Sciatic nerve (tissue), 2 donors: Measurements from ENCODE around the gene CHRNA4. TPM values are rescaled to one million over a fixed set of nuclear protein-coding genes. Genes with fewer than 3 reads are reported as not detected.

Source experiments
- ATAC-seq: fragments of 200-7000 bp; cut with Tn5 transposase; one replicate; pipeline ENCODE4 v1.9.1; 2020; ENCODE audit warnings: mild to moderate bottlenecking, moderate library complexity
- DNase-seq: peaks from one replicate; pipeline ENCODE4 v3.0.0-alpha.2; 2020; ENCODE audit warnings: low spot score
- intact Hi-C: fragments of 100-400 bp; cut with DNase I; formaldehyde crosslinking; loops from one replicate; pipeline ENCODE4 v1.14.2; 2022
- total RNA-seq: library from RNA; stranded (reverse); fragmentation: NEBNext Ultra II Directional; extraction: Animal tissue kit (Norgen Biotek cat#: 25700); gene quantifications from one replicate; pipeline ENCODE4 v1.2.1, GENCODE V29; 2021
- donor health status: DM: no; HTN: no; CAD: no.
- donor health status: DM: no; HTN: no; CAD: no.

The CHRNA4 gene
- total RNA-seq, 1 donor from 2014 or later: 0.80 TPM

GRCh38 chr20:63366390-63367365 is 5.5 kb upstream of the CHRNA4 start:
- no peak for ATAC-seq
- DNase-seq: no peak
- intact Hi-C loops: no loop called here

GRCh38 chr20:63365601-63366389 is 4.6 kb upstream of the CHRNA4 start:
- intact Hi-C loops: no loop called here
- DNase-seq (no peak), ATAC-seq (no peak)

- DNase-seq: no peak
- intact Hi-C loops: no loop called here
- ATAC-seq: no peak
Observed at GRCh38 chr20:63364801-63365585, 3.8 kb upstream of the CHRNA4 start.

- intact Hi-C loops: no loop called here
- ATAC-seq (no peak), DNase-seq (no peak)
Observed at GRCh38 chr20:63363981-63364561, 2.9 kb upstream of the CHRNA4 start.

- intact Hi-C loops: no loop called here
- ATAC-seq (no peak), DNase-seq (no peak)
Observed at GRCh38 chr20:63363013-63363957, 2.1 kb upstream of the CHRNA4 start.

GRCh38 chr20:63362436-63363009 is 1.4 kb upstream of the CHRNA4 start:
- intact Hi-C loops: no loop called here
- no peak for DNase-seq
- no peak for ATAC-seq

- ATAC-seq (no peak), DNase-seq (no peak)
- intact Hi-C loops: no loop called here
Observed at GRCh38 chr20:63361519-63362435, 628 bp upstream of the CHRNA4 start.

- intact Hi-C loops: no loop called here
- DNase-seq (no peak), ATAC-seq (no peak)
Observed at GRCh38 chr20:63359937-63360849, 956 bp downstream of the CHRNA4 start.

GRCh38 chr20:63359164-63359934 is 1.8 kb downstream of the CHRNA4 start:
- ATAC-seq: no peak
- DNase-seq: no peak
- intact Hi-C loops: no loop called here

GRCh38 chr20:63357921-63358905 is 2.9 kb downstream of the CHRNA4 start:
- no peak for DNase-seq
- intact Hi-C loops: no loop called here
- ATAC-seq: no peak

- intact Hi-C loops: no loop called here
- DNase-seq (no peak), ATAC-seq (no peak)
Observed at GRCh38 chr20:63356931-63357879, 3.9 kb downstream of the CHRNA4 start.

- intact Hi-C loops: no loop called here
- no peak for DNase-seq
- ATAC-seq: no peak
Observed at GRCh38 chr20:63356511-63356910, 4.6 kb downstream of the CHRNA4 start.
